ENCODE data around the gene GALNTL6.

GRCh38 chr4:172842779-172843178, 1029.6 kb downstream of the GALNTL6 start:
- no peak for TF ChIP-seq EZH2 (IDR thresholded peaks at IDR 0.05; ENCODE audit: insufficient read depth, poor library complexity, severe bottlenecking)
- no peak for TF ChIP-seq EZH2phosphoT487 (IDR thresholded peaks at IDR 0.05; ENCODE audit: insufficient read depth, low read depth)
